Natural killer cell (primary cell): ENCODE measurements around the gene SOX9. TPM values are rescaled to one million over a fixed set of nuclear protein-coding genes. Genes with fewer than 3 reads are reported as not detected.

Experiments
- ATAC-seq, 3 donors: fragments of 150-1000 bp in 2 of 3; fragments of 200-7000 bp in 1 of 3; cut with Tn5 transposase; 1 replicate in 1 of 3; 2 replicates in 2 of 3; pipeline ENCODE4 v1.10.0; 2021; ENCODE audit warnings: mild to moderate bottlenecking in 2 of 3, moderate library complexity in 2 of 3
- DNase-seq, 2 donors: peaks; one replicate each; pipeline versions ENCODE4 v3.0.0 to v3.0.0-alpha.2; 2013 to 2021; ENCODE audit warnings: mixed read lengths in 1 of 2
- H3K27ac ChIP-seq: one replicate; pipeline ENCODE4 v1.5.1; 2013; ENCODE audit warnings: mild to moderate bottlenecking, low read length
- H3K27me3 ChIP-seq: one replicate; pipeline ENCODE4 v1.6.1; 2013; ENCODE audit warnings: low read length; ENCODE audit not compliant: control insufficient read depth, insufficient read depth
- H3K36me3 ChIP-seq: one replicate; pipeline ENCODE4 v1.6.1; 2013; ENCODE audit warnings: low read length; ENCODE audit not compliant: control insufficient read depth, insufficient read depth
- H3K4me1 ChIP-seq: one replicate; pipeline ENCODE4 v1.6.1; 2013; ENCODE audit warnings: low read length; ENCODE audit not compliant: control insufficient read depth, insufficient read depth
- H3K4me3 ChIP-seq: one replicate; pipeline ENCODE4 v1.5.1; 2013; ENCODE audit warnings: low read length
- H3K9me3 ChIP-seq: one replicate; pipeline ENCODE4 v1.6.1; 2013; ENCODE audit warnings: low read length; ENCODE audit not compliant: control insufficient read depth, insufficient read depth
- H3K27ac Mint-ChIP-seq, 2 donors: one replicate each; pipeline ENCODE4 v1.8.0; 2022; ENCODE audit warnings: mild to moderate bottlenecking in 2 of 2, mixed read lengths in 2 of 2, moderate library complexity in 1 of 2
- H3K27me3 Mint-ChIP-seq, 2 donors: one replicate each; pipeline ENCODE4 v1.8.0; 2022; ENCODE audit warnings: low read depth in 2 of 2, mixed read lengths in 2 of 2
- H3K36me3 Mint-ChIP-seq: one replicate; pipeline ENCODE4 v1.8.0; 2022; ENCODE audit warnings: mixed read lengths
- H3K4me1 Mint-ChIP-seq, 2 donors: one replicate each; pipeline ENCODE4 v1.8.0; 2022; ENCODE audit warnings: mixed read lengths in 2 of 2
- H3K4me3 Mint-ChIP-seq: one replicate; pipeline ENCODE4 v1.8.0; 2022; ENCODE audit warnings: mild to moderate bottlenecking, moderate library complexity, mixed read lengths
- H3K9me3 Mint-ChIP-seq, 2 donors: one replicate each; pipeline ENCODE4 v1.8.0; 2022; ENCODE audit warnings: mixed read lengths in 2 of 2
- WGBS: methylation state at CpG from one replicate; pipeline ENCODE4 v1.1.7; 2013; ENCODE audit warnings: missing lambda C conversion rate; ENCODE audit not compliant: insufficient coverage; 5-methylcytosine and 5-hydroxymethylcytosine counted together
- intact Hi-C: fragments of 100-400 bp; cut with micrococcal nuclease; formaldehyde crosslinking; loops from one replicate; pipeline ENCODE4 v1.14.2; 2022
- total RNA-seq, 4 donors: library from RNA; stranded (reverse); fragments of 120-200 nt in 1 of 4; gene quantifications; one replicate each; pipeline versions ENCODE4 v1.2.3 to v1.2.4, GENCODE V29; 2013 to 2022
- TF ChIP-seq, protein P1 (sequence below): fragments of 200-600 bp; IDR thresholded peaks from one replicate; pipeline ENCODE4 v1.8.0; 2022; ENCODE audit warnings: antibody characterized with exemption

The SOX9 gene
- total RNA-seq, 3 donors from 2014 or later (not counting 1 experiment from before 2014, with no cell fraction given) = not detected

DNA sequence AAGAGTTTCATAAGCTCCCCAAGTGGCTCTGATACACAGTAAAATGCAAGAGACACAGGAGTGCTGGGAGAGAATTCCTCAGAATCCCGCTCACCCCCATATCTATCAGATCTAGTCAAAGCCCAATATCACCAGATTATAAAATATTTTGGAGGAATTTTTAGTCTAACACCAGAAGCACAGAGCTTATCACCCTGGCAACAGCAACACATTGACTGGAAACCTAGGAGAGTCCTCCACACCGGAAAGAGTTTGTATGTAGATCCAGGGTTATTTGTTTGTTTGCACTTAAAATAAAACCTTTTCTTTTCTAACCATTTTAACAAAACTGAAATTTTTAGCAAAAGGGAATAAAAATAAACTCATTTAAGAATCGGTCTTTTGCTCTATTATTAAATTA is 7.2 kb downstream of the SOX9 start:
- peaks cover 8% of the 10 kb centered on the region for H3K36me3 Mint-ChIP-seq
- TF ChIP-seq, protein P1, sequence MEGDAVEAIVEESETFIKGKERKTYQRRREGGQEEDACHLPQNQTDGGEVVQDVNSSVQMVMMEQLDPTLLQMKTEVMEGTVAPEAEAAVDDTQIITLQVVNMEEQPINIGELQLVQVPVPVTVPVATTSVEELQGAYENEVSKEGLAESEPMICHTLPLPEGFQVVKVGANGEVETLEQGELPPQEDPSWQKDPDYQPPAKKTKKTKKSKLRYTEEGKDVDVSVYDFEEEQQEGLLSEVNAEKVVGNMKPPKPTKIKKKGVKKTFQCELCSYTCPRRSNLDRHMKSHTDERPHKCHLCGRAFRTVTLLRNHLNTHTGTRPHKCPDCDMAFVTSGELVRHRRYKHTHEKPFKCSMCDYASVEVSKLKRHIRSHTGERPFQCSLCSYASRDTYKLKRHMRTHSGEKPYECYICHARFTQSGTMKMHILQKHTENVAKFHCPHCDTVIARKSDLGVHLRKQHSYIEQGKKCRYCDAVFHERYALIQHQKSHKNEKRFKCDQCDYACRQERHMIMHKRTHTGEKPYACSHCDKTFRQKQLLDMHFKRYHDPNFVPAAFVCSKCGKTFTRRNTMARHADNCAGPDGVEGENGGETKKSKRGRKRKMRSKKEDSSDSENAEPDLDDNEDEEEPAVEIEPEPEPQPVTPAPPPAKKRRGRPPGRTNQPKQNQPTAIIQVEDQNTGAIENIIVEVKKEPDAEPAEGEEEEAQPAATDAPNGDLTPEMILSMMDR = no peak
- H3K27ac Mint-ChIP-seq = no peak overlapping the region
- peaks cover 0 to 2% of the 10 kb centered on the region in 2 donors for H3K9me3 Mint-ChIP-seq
- intact Hi-C loops = no loop called here
- peaks cover 0 to 2% of the 10 kb centered on the region in 2 donors for H3K4me1 Mint-ChIP-seq
- no peak overlapping the region for H3K4me3 Mint-ChIP-seq
- no peak for DNase-seq
- no peaks in the 10 kb centered on the region for H3K9me3 ChIP-seq
- H3K4me1 ChIP-seq = no peaks in the 10 kb centered on the region
- H3K27ac ChIP-seq = no peak overlapping the region
- H3K36me3 ChIP-seq = no peaks in the 10 kb centered on the region
- ATAC-seq = no peak
- peaks cover 13 to 20% of the 10 kb centered on the region in 2 donors for H3K27me3 Mint-ChIP-seq
- peaks cover 9% of the 10 kb centered on the region for H3K27me3 ChIP-seq
- WGBS = 100% methylated on average over 1 of the region's 3 CpGs
- H3K4me3 ChIP-seq = no peak overlapping the region

GRCh38 chr17:72134608-72135394 is 14.0 kb downstream of the SOX9 start:
- Histone ChIP-seq H3K4me3 (no peak overlapping the region), H3K27me3 (no peaks in the 10 kb centered on the region), H3K9me3 (no peaks in the 10 kb centered on the region), H3K36me3 (no peaks in the 10 kb centered on the region), H3K27ac (no peak overlapping the region), H3K4me1 (no peaks in the 10 kb centered on the region)
- H3K4me1 Mint-ChIP-seq = no peaks in the 10 kb centered on the region
- intact Hi-C loops = loop anchor here (10.0 kb wide), 1 partner anchor 50 kb away; no protein-coding TSS in a partner anchor
- no peak overlapping the region for H3K27ac Mint-ChIP-seq
- no peak overlapping the region for H3K4me3 Mint-ChIP-seq
- peaks cover 0 to 4% of the 10 kb centered on the region in 2 donors for H3K27me3 Mint-ChIP-seq
- ATAC-seq = no peak
- H3K9me3 Mint-ChIP-seq = peaks cover 0 to 2% of the 10 kb centered on the region in 2 donors
- no peak for DNase-seq
- WGBS = 53% methylated on average over 7 of the region's 7 CpGs
- H3K36me3 Mint-ChIP-seq = no peaks in the 10 kb centered on the region
- TF ChIP-seq, protein P1 = no peak

- intact Hi-C loops = loop anchor here (10.0 kb wide), 1 partner anchor 49 kb away; no protein-coding TSS in a partner anchor
- H3K27ac ChIP-seq = no peak overlapping the region
- H3K27me3 ChIP-seq = no peaks in the 10 kb centered on the region
- no peaks in the 10 kb centered on the region for H3K36me3 Mint-ChIP-seq
- no peaks in the 10 kb centered on the region for H3K4me1 Mint-ChIP-seq
- WGBS = 87% methylated on average over 5 of the region's 5 CpGs
- no peak overlapping the region for H3K27ac Mint-ChIP-seq
- TF ChIP-seq, protein P1 = no peak
- no peak for ATAC-seq
- DNase-seq = no peak
- no peak overlapping the region for H3K4me3 Mint-ChIP-seq
- H3K4me1 ChIP-seq = no peaks in the 10 kb centered on the region
- H3K27me3 Mint-ChIP-seq = peaks cover 0 to 4% of the 10 kb centered on the region in 2 donors
- H3K9me3 ChIP-seq = no peaks in the 10 kb centered on the region
- H3K36me3 ChIP-seq = no peaks in the 10 kb centered on the region
- H3K9me3 Mint-ChIP-seq = peaks cover 0 to 2% of the 10 kb centered on the region in 2 donors
- no peak overlapping the region for H3K4me3 ChIP-seq
Observed at GRCh38 chr17:72135546-72136325, 14.9 kb downstream of the SOX9 start.
